Right renal pelvis (tissue), 4 donors: ENCODE data around the gene RPS8. TPM values are rescaled to one million over a fixed set of nuclear protein-coding genes. Genes with fewer than 3 reads are reported as not detected.
"Not testable (repeated sequence)": the region's sequence is repeated elsewhere in the genome, so short reads cannot be mapped to it uniquely, and the experiment has no call there.

Experiments
- DNase-seq, 4 donors: peaks; one replicate each; pipeline ENCODE4 v3.0.0-alpha.2; 2013; ENCODE audit warnings: low read depth in 4 of 4, low spot score in 3 of 4, missing footprints in 1 of 4
- polyA plus RNA-seq, 4 donors: library from polyadenylated mRNA; unstranded; fragments of 120-200 nt; gene quantifications; one replicate each; pipeline ENCODE4 v1.2.1, GENCODE V29; 2013; ENCODE audit not compliant: insufficient read length in 4 of 4

RPS8 gene
- polyA plus RNA-seq, 4 donors = 2,111 to 2,587 (median 2,263) TPM

DNA sequence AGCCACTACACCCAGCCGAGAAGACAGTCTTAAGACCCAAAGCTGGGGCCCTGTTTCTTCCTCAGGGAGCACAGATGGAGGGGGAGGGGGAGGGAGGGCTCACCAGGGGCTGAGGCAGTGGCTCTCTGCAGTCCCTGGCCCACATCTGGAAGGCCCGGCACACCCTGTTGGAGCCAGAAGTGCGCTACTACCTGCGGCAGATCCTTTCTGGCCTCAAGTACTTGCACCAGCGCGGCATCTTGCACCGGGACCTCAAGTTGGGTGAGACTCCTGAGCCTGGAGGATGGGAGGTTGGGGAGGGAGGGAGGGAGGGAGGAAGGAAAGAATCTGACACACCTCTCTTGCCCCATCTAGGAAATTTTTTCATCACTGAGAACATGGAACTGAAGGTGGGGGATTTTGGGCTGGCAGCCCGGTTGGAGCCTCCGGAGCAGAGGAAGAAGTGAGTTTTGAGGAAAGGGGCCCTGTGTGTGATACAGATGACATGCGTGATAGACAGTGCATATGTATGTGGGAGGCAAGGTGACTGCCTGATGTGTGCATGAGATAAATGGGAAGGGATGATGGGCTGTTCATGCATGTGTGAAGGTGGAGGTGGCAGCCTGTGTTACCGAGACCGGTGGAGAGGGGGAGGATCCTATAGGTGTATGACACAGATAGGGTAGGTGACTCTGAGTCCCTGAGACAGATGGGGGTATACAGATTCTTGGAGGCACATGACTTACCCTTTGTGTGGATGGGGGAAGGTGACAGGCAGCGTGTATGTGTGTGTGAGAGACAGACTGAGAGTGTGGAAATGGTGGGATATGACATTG, 26.4 kb downstream of the RPS8 start:
- no peak for DNase-seq

DNA sequence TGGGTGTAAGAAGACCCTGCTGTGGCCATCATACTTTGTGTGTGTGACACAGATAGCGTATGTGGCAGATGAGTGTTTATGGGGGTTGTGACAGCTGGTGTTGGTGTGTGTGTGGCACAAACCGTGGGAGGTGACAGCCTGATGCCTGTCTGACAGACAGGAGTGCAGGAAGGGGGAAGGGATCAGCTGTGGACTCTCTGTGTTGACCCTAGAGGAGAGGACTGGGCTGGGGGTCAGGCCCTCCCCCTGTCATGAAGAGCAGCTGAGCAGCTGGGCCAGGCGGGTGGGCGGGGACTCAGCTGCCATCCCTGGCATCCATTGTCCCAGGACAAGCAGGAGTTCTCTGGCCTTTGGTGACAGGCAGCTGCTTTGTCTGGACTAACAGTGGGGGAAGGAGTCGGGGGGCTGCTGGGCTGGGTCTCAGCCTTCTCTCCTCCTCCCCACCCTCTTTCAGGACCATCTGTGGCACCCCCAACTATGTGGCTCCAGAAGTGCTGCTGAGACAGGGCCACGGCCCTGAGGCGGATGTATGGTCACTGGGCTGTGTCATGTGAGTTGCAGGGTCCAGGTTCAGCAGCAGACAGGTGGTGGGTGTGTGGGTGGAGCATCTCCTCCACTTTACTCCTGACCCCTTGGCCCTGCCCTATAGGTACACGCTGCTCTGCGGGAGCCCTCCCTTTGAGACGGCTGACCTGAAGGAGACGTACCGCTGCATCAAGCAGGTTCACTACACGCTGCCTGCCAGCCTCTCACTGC, 27.1 kb downstream of the RPS8 start:
- no peak for DNase-seq

DNA sequence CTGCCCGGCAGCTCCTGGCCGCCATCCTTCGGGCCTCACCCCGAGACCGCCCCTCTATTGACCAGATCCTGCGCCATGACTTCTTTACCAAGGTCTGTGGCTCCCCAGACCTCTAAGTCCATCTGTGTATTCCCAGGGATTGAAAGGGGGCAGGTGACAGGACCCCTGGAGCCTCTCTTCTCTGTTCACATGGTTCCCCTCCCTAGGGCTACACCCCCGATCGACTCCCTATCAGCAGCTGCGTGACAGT, 27.6 kb downstream of the RPS8 start:
- DNase-seq = no peak

DNA sequence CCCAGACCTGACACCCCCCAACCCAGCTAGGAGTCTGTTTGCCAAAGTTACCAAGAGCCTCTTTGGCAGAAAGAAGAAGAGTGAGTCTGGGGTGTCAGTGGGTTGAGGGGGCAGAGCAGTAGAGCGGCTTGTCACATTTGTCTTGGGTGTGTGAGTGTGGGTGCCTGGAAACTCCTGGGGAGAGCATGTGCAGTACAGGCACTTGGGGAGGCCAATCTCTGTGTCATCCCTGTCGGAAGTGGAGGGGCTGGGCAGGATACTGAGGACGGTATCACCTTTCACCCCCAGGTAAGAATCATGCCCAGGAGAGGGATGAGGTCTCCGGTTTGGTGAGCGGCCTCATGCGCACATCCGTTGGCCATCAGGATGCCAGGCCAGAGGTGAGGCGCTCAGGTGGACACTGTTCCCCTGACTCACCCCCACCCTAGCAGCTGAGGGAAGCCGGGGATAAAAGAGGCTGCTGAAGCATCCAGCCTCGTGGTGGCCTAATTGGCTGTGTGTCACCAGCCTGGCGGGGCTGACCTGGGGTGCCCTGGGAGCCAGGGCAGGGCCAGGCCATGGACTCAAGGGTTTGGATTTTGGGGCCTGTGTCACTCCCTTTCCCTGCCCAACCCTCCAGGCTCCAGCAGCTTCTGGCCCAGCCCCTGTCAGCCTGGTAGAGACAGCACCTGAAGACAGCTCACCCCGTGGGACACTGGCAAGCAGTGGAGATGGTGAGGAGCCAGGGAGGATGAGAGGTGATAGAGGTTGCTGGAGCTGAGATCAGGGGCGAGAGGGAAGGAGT, 28.2 kb downstream of the RPS8 start:
- DNase-seq = no peak

DNA sequence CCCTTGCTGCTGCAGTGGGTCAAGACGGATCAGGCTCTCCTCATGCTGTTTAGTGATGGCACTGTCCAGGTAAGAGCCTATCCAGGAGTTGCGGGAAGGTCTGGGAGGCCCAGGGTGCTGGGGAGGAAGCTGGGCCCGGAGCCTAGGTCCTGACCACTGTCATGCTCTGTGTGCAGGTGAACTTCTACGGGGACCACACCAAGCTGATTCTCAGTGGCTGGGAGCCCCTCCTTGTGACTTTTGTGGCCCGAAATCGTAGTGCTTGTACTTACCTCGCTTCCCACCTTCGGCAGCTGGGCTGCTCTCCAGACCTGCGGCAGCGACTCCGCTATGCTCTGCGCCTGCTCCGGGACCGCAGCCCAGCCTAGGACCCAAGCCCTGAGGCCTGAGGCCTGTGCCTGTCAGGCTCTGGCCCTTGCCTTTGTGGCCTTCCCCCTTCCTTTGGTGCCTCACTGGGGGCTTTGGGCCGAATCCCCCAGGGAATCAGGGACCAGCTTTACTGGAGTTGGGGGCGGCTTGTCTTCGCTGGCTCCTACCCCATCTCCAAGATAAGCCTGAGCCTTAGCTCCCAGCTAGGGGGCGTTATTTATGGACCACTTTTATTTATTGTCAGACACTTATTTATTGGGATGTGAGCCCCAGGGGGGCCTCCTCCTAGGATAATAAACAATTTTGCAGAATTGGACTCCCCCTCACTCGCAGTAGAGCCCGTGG, 30.1 kb downstream of the RPS8 start:
- DNase-seq = no peak

DNA sequence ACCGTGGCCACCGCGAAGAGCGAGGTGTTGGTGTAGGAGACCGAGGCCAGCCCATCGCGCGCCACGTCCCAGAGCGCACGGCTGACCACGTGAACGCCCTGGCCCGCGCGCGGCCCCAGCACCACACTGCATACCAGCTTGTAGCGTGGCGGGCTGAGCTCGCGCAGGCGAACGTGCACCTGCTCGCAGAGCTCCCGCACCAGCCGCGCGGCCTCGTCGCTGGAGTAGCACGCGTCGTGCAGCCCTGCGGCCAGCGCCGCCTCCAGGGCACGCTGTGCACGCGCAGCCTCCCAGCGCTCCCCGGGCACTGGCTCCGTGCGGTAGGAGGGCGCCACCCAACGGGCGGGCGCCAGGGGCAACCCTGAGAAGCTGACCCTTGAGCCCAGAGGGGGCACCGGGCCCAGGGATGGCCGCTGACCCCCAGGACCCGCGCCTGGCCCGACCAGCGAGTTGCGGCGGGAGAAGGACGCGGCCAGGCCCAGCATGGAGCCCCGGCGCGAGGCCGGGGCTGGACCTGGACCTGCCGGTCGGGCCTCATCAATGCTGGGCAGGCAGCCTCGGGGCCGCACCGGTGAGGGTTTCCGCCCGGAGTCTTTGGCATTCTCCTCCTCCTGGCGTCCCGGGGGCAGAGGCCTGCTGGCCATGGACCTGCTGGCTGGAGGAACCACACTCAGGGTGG, 30.8 kb downstream of the RPS8 start:
- DNase-seq = no peak

DNA sequence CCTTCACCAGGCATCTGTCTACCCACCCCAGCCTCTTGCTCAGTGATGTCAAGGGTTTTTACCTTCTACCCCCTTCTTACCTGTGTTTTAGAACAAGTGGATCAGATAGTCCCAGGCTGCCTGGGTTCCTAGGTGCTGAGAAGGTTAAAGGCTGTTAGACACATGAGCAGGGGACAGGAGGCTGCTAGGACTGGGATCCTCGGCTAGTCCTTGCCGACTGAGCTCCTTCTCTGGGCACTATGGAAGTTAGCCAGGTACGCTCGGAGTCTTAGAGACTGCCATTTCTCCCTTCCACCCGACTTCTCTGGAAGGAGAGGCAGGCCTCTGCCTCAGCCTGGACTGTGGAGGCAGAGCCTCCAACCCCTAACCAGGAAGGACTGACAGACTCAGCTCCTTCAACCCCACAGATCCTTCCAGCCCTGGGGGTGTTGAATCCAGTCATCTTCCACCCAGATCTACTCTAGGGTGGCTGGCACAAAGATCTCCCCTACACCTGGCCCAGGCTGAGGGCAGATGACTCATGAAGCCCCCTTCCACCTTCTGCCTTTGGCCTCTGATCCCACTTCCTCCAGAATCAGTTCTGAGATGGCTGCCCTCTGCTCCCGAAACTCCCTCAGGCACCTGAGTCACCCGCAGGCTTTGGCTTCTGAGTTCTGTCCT, 31.5 kb downstream of the RPS8 start, which contains the start of gene DYNLT4:
Gene DYNLT4 (minus strand): TSS at position 648 of the 660 bp plus-strand sequence. CDS start 683 bp downstream, outside the sequence.
- DNase-seq = no peak

DNA sequence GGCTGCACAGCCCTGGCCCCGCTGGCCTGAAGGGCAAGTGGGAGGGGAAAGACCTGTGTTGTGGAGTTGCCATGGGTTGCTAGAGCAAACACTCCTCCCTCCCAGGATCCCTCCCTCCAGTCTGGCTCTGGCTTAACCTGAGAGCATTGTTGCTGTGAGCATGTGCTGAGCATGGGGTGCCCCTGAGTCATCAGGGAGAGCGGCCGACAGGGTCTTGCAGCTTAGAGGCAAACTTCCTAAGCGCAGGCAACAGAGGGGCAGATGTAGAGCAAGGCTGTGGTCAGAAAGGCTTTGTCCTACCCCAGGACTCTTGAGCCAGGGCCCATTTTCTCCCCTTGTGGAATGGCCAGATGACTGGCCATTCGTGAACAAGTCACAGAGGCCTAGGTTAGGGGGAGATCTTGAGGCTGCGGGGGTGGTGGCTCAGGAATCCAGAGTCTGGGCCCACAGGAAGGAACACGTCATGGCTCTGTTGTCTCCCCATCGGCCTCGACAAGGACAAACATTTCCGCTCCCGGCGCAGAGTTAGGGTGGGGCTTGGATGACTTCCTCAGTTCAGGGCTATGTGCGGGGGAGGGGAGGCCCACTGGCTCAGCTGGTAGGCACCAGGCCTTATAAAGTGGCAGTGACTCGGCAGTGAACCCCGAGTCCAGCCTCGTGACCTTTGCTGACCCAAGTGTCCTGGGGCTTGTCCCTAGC, 32.2 kb downstream of the RPS8 start:
- DNase-seq = peak in 2 of 4 donors; percentile 86 to 90

DNA sequence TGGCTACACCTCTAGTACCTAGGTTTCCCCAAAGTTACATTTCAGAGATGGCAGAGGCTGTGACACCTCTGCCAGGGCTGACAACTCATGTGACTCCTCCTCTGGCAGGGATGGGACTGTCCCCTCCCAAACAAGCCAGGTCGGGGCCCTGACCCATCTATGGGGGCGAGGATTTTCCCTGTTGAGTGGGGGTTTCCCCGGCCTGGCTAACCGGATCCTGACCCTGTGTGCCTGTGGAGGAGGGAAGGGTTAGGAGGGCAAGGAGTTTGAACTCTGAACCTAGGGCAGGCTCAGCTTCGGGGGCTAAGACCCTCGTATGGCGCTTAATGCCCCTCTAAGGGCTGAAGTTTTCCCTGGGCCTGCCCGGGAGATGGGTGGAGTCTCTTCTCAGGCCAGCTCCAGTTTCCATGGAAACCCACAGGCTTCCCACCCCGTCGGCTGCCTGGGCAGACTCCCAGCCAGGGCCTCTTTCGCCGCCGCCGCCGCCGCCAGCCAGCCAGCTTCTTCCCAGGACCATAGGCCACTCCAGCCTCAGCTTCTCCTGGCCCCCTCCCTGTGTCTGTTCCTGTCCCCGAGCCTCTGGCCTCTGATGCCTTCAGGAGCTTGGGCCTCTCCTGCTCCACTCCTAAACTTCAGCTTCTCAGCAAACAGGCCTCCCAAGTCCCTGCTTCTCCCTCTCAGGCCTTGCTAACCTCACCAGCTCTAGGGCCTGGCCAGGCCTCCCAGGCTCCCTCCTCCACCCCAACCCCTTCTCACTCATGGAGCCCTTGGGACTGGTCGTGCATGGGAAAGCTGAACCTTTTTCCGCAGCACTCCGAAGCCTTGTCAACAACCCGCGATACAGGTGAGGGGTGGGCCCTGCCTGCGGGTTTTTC, 33.0 kb downstream of the RPS8 start, which contains the start of gene BTBD19:
Gene BTBD19 (plus strand): TSS at position 461 of the 875 bp plus-strand sequence. CDS start 298 bp downstream, at position 759.
- peak in 1 of 4 donors; percentile 78 for DNase-seq

DNA sequence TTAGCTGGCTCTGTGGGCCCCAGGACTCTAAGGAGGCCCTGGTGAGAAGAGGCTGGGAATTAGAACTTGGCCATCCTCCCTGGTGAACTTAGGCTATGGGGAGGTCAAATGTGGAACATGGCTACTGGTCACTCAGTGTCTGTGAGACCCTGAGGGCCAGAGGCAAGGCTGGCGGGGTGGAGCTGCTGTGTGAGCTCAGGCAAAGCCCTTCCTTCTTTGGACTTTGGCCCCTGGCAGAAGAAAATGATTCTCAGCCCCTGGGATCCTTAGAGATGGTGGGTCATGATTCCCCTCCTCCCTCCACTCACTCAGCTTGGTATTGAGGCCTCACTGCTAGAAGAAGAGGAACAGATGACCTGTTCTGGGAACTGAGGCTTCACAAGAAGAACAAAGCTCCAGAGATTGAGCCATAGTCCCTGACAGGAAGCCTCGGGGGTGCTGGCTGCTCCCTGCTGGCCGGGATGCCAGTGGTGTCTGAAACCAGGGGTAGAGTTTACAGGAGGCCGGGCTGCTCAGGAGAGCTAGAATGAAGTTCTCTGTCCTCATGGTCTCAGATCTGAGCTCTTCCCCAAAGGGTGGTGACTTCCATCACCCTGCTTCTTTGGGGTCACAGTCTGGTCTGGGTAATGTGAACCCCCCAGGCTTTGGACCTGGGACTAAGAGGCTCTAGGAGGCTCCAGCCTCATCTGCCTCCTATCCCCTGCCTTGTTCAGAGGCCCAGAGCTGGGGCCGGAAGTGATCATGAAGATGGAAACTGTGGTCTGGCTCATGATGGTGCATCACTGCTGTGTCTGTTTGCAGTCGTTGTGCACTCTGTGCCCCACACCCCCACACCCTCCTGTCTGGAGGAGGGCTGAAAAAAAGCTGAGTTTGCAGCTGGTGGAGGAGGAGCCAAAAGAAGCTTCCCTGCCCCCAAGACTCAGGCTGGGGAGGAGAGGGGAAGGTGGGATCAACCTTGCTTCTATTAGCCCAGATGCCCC, 33.9 kb downstream of the RPS8 start:
- DNase-seq = no peak

DNA sequence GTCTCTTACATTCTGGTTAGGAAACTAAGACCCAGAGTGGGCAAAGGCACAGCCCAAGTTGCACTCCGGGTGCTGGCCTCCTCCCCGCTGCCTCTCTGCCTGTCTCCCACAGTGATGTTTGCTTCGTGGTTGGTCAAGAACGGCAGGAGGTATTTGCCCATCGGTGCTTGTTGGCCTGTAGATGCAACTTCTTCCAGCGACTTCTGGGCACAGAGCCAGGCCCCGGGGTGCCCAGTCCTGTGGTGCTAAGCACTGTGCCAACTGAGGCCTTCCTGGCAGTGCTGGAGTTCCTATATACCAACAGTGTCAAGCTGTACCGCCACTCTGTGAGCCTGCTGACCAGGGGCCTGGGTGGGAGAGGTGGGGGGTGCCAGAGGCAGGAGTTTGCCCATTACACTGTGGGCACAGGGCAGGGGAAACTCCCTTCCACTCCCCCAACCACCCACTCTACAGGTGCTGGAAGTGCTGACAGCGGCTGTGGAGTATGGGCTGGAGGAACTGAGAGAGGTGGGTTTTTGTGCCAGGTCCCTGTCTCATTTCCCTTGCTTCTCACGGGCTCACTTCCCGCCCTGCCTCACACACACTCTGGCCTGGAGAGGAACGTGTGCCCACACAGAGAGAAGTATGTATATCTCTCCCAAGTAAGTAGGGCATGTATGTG, 34.9 kb downstream of the RPS8 start:
- no peak for DNase-seq

DNA sequence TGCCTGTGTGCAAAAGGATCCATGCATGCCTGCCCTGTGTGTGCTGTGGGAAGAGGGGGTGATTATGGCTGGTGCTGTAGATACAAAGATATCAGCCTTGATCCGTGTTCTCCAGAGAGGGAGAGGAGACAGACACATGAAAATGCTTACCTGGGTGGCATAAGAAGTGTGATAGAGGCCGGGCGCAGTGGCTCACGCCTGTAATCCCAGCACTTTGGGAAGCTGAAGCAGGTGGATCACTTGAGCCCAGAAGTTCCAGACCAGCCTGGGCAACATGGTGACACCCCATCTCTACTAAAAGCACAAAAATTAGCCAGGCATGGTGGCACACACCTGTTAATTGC, 35.4 kb downstream of the RPS8 start:
- not testable (repeated sequence) for DNase-seq

DNA sequence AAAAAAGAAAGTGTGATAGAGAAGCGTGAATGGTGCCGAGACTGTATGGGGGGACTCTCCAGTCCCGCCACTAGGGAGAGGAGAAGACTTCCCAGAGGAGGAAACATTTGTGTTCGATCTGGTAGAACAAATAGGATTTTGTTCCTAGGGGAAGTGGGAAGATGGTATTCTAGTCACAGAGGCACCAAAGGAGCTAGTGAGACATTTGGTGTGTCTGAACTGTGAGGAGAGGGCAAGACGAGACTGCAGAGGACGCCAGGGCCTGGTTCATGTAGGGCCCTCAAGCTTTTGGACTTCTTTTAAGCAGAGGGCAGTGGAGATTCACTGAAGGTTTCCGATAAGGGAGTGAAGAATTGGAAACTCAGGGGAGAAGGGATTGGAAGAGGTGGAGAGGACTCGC, 35.9 kb downstream of the RPS8 start:
- DNase-seq = no peak

DNA sequence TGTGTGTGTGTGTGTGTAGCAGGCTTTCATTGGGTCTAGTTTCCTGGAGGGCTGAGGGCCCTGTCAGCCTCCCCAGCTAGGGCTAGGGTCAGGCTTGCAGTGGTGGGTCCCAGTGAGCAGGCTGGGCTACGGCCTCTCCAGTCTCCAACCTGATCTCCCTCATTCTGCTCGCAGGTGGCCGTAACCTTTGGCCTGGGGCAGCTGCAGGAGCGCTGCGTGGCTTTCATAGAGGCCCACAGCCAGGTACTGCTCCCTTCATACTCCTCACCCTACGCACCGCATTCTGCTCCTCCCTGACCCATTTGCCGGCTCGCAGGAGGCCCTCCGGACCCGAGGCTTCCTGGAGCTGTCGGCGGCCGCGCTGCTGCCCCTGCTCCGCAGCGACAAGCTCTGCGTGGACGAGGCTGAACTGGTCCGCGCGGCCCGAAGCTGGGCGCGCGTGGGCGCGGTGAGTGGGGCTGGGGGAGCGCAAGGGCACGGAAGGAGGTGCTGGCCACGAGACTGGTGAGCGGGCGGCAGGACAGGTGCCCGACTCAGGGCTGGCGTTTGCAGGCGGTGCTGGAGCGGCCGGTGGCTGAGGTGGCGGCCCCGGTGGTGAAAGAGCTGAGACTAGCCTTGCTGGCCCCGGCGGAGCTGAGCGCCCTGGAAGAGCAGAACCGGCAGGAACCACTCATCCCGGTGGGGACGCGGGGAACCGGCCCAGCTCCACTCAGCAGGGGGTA, 37.6 kb downstream of the RPS8 start:
- no peak for DNase-seq

DNA sequence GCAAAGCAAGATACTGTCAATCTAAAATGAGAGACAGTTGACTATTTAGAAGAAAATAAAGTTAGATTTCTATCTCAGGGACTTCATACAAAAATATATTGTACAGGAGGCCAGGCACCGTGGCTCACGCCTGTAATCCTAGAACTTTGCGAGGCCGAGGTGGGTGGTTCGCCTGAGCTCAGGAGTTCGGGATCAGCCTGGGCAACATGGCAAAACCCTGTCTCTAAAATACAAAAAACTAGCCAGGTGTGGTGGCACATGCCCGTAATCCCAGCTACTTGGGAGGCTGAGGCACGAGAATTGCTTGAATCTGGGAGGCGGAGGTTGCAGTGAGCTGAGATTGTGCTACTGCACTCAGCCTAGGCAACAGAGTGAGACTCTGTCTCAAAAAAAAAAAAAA, 40.6 kb downstream of the RPS8 start:
- not testable (repeated sequence) for DNase-seq

DNA sequence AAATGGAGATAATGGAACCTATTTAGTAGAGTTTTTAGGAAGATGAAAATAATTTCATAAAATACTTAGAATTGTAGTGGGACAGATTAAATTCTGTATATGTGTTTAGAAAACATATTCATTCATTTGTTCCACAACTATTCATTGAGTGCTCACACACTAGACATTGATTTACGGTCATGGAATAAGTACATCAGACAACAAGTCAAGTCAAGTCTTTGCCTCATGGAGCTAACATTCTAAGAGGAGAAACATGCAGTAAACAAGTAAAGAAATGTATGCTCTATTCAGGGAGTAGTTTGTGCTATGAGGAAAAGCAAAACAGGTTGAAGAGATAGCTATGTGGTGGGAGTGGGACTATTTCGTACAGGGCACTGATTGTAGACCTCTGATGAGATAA, 42.0 kb downstream of the RPS8 start:
- DNase-seq = no peak
